DOHH2 (cell line): ENCODE measurements around the gene PPIL1.

ENCODE experiments used
- H3F3A ChIP-seq: fragments of 200-600 bp; sonication (generic), shearing (Covaris generic); 2 replicates; pipeline ENCODE4 v1.6.0; 2016; ENCODE audit warnings: antibody characterized with exemption, mild to moderate bottlenecking; ENCODE audit not compliant: control insufficient read depth, insufficient read depth
- H3K27ac ChIP-seq: fragments of 200-600 bp; sonication (generic); 2 replicates; pipeline ENCODE4 v1.5.1; 2014; ENCODE audit warnings: low read depth, mild to moderate bottlenecking, low read length, moderate library complexity
- H3K27me3 ChIP-seq: fragments of 200-600 bp; sonication (generic); 2 replicates; pipeline ENCODE4 v1.6.1; 2014; ENCODE audit warnings: mild to moderate bottlenecking, low read length, mixed read lengths; ENCODE audit not compliant: control insufficient read depth
- H3K36me3 ChIP-seq: fragments of 200-600 bp; sonication (generic); 2 replicates; pipeline ENCODE4 v1.6.1; 2014; ENCODE audit warnings: mild to moderate bottlenecking, low read length, moderate library complexity, mixed read lengths; ENCODE audit not compliant: control insufficient read depth
- H3K4me1 ChIP-seq: fragments of 200-600 bp; sonication (generic); 2 replicates; pipeline ENCODE4 v1.6.1; 2014; ENCODE audit warnings: mild to moderate bottlenecking, low read length, mixed read lengths; ENCODE audit not compliant: control insufficient read depth
- H3K4me2 ChIP-seq: fragments of 200-600 bp; sonication (generic); 2 replicates; pipeline ENCODE4 v1.6.0; 2014; ENCODE audit warnings: mild to moderate bottlenecking, low read length, moderate library complexity
- H3K4me3 ChIP-seq: fragments of 200-600 bp; sonication (generic); 2 replicates; pipeline ENCODE4 v1.5.1; 2014; ENCODE audit warnings: mild to moderate bottlenecking, low read length, mixed read lengths
- H3K79me2 ChIP-seq: fragments of 200-600 bp; sonication (generic); 2 replicates; pipeline ENCODE4 v1.6.1; 2014; ENCODE audit warnings: mild to moderate bottlenecking, low read length, mixed read lengths; ENCODE audit not compliant: control insufficient read depth
- H3K9me2 ChIP-seq: fragments of 200-600 bp; sonication (generic); replicated peaks from 2 replicates; pipeline ENCODE4 v1.6.1; 2014; ENCODE audit warnings: mild to moderate bottlenecking, low read length, mixed read lengths; ENCODE audit not compliant: control insufficient read depth
- H3K9me3 ChIP-seq: fragments of 200-600 bp; sonication (generic); 2 replicates; pipeline ENCODE4 v1.6.1; 2014; ENCODE audit warnings: antibody characterized with exemption, low read length, mixed read lengths; ENCODE audit not compliant: control insufficient read depth, insufficient read depth
- H4K20me1 ChIP-seq: fragments of 200-600 bp; sonication (generic); 2 replicates; pipeline ENCODE4 v1.6.0; 2014; ENCODE audit warnings: low read depth, mild to moderate bottlenecking, antibody characterized with exemption, low read length, moderate library complexity; ENCODE audit not compliant: control insufficient read depth, insufficient read depth
- EZH2phosphoT487 ChIP-seq: fragments of 200-600 bp; sonication (generic); IDR thresholded peaks from 2 replicates; pipeline ENCODE4 v1.6.1; 2017; ENCODE audit warnings: borderline replicate concordance, mild to moderate bottlenecking, antibody characterized with exemption, low read length, moderate library complexity, mixed read lengths
- TF ChIP-seq, protein P1 (sequence below): fragments of 200-600 bp; sonication (generic); IDR thresholded peaks from one replicate; pipeline ENCODE4 v1.5.1; 2014; ENCODE audit warnings: antibody characterized with exemption, mild to moderate bottlenecking, low read depth, low read length; ENCODE audit not compliant: poor library complexity, severe bottlenecking

Gene PPIL1

DNA sequence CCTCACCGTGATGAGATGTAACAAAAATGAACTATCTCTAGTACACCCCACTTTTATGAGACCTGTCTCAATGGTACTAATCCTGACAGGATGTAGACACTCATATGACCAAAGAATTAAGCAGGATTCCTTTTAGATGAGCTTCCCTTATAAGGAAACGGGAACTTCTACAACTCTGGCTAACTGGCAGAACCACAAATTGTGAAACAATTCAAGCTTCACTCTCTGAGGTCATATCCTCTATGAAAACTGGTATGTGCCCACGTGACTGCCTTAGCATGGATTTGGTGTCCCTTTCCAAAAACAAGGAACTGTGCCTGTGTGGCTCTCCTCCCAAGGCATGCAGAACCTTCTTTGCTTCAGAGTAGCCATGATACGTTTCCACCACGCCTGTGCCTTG is 21.3 kb downstream of the PPIL1 start:
- no peak overlapping the region for H3K27ac ChIP-seq

DNA sequence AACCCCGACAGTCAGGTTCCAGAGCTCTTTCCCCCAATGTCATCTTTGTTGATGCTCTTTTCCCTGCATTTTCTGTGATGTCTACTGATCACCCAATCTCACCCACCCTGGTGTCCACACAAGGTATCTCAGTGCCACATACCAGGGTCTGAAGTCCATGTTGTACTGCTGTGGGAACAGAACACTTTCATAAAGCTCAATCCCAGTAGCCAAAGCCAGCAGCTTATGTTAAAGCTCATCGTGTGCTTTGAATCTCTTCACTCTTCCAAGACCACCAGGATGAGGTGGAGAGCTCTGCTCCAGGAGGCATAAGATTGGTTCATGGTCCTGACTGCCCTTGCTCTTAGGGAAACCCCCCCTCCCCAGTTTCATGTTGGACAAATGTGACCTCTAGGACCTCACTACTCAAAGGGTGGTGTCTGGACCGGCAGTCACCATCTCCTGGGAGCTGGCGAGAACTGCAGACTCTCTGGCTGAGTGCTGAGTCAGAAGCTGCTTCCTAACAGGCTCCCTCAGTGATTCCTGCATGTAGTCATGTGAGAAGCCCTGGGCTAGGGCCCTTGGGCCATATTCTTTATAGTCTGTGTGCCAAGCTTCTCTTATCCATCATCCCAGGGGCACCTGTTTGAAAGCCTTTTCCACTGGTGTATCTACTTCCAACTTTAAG is 22.0 kb downstream of the PPIL1 start:
- Histone ChIP-seq H3F3A (no peaks in the 10 kb centered on the region), H3K9me2 (no peaks in the 10 kb centered on the region), H3K4me3 (no peak overlapping the region), H3K4me1 (no peaks in the 10 kb centered on the region), H3K27ac (no peak overlapping the region), H3K36me3 (peaks cover 66% of the 10 kb centered on the region), H3K4me2 (no peak overlapping the region), H4K20me1 (no peaks in the 10 kb centered on the region), H3K79me2 (peaks cover 10% of the 10 kb centered on the region), H3K27me3 (no peaks in the 10 kb centered on the region), H3K9me3 (no peaks in the 10 kb centered on the region)
- TF ChIP-seq EZH2phosphoT487 = no peak
- TF ChIP-seq, protein P1, sequence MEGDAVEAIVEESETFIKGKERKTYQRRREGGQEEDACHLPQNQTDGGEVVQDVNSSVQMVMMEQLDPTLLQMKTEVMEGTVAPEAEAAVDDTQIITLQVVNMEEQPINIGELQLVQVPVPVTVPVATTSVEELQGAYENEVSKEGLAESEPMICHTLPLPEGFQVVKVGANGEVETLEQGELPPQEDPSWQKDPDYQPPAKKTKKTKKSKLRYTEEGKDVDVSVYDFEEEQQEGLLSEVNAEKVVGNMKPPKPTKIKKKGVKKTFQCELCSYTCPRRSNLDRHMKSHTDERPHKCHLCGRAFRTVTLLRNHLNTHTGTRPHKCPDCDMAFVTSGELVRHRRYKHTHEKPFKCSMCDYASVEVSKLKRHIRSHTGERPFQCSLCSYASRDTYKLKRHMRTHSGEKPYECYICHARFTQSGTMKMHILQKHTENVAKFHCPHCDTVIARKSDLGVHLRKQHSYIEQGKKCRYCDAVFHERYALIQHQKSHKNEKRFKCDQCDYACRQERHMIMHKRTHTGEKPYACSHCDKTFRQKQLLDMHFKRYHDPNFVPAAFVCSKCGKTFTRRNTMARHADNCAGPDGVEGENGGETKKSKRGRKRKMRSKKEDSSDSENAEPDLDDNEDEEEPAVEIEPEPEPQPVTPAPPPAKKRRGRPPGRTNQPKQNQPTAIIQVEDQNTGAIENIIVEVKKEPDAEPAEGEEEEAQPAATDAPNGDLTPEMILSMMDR = no peak

More for the DNA sequence above, 21.3 kb downstream of the PPIL1 start:
- Histone ChIP-seq H3K9me3 (no peaks in the 10 kb centered on the region), H3K27me3 (no peaks in the 10 kb centered on the region), H3F3A (no peaks in the 10 kb centered on the region), H3K9me2 (no peaks in the 10 kb centered on the region), H4K20me1 (no peaks in the 10 kb centered on the region), H3K4me1 (no peaks in the 10 kb centered on the region), H3K79me2 (peaks cover 15% of the 10 kb centered on the region), H3K4me3 (no peak overlapping the region), H3K36me3 (peaks cover 70% of the 10 kb centered on the region), H3K4me2 (no peak overlapping the region)
- TF ChIP-seq, protein P1 = no peak
- TF ChIP-seq EZH2phosphoT487 = no peak

DNA sequence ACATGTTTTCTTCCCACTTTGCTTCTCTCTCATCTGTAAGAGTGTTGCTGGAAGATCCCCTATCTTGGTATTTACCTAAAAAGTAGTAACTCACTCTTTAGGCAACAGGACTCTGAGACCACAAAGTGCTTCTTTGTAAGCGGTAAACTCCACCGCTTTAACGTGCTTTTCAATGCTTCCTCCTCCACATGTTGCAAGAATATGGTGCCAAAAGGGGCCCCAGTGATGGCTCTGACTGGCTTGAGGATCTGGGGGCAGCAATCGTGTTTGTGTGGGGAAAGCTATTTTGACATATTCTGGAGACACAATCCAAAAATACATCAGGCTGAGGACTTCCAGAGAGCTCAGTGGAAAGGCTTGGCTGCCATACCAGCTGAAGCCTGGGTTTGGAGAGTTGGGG is 23.0 kb downstream of the PPIL1 start:
- H3K27me3 ChIP-seq = no peaks in the 10 kb centered on the region
- no peaks in the 10 kb centered on the region for H4K20me1 ChIP-seq
- H3K9me2 ChIP-seq = no peaks in the 10 kb centered on the region
- H3K9me3 ChIP-seq = no peaks in the 10 kb centered on the region
- no peak overlapping the region for H3K4me2 ChIP-seq
- H3K4me3 ChIP-seq = no peak overlapping the region
- no peaks in the 10 kb centered on the region for H3K4me1 ChIP-seq
- H3K79me2 ChIP-seq = peaks cover 1% of the 10 kb centered on the region; the same call in 1 of the 2 replicates
- H3F3A ChIP-seq = no peaks in the 10 kb centered on the region
- TF ChIP-seq, protein P1 = no peak
- no peak for TF ChIP-seq EZH2phosphoT487
- H3K27ac ChIP-seq = no peak overlapping the region
- peaks cover 56% of the 10 kb centered on the region for H3K36me3 ChIP-seq
